Endothelial cell of umbilical vein (primary cell): ENCODE measurements around the gene CLIC2.

Experiments
- EZH2 ChIP-seq: IDR thresholded peaks from 2 replicates; pipeline ENCODE4 v1.6.1; 2012; ENCODE audit warnings: borderline replicate concordance, low read depth, mild to moderate bottlenecking, moderate library complexity, low read length, inconsistent platforms; ENCODE audit not compliant: severe bottlenecking
- FOS ChIP-seq: IDR thresholded peaks from 2 replicates; pipeline ENCODE4 v1.6.1; 2011; ENCODE audit warnings: mild to moderate bottlenecking, low read length, moderate library complexity, borderline replicate concordance; ENCODE audit not compliant: insufficient read depth
- JUN ChIP-seq: IDR thresholded peaks from 2 replicates; pipeline ENCODE4 v1.6.1; 2011; ENCODE audit warnings: borderline replicate concordance, low read depth; ENCODE audit not compliant: insufficient read length, insufficient read depth
- MYC ChIP-seq: IDR thresholded peaks from one replicate; pipeline ENCODE4 v1.6.1; 2011; ENCODE audit warnings: mild to moderate bottlenecking, low read depth, low read length
- POLR2A ChIP-seq: IDR thresholded peaks from 2 replicates; pipeline ENCODE4 v1.6.1; 2012; ENCODE audit warnings: low read depth, mild to moderate bottlenecking, control low read depth, low read length
- POLR2AphosphoS5 ChIP-seq: IDR thresholded peaks from 2 replicates; pipeline ENCODE4 v1.6.1; 2012; ENCODE audit warnings: low read depth, mild to moderate bottlenecking, control low read depth, low read length, moderate library complexity; ENCODE audit not compliant: insufficient read depth
- TF ChIP-seq, protein P1 (sequence below), 2 donors: IDR thresholded peaks; 1 replicate in 1 of 2; 2 replicates in 1 of 2; pipeline ENCODE4 v1.5.1; 2011; ENCODE audit warnings: low read length in 2 of 2, mild to moderate bottlenecking in 2 of 2, moderate library complexity in 2 of 2, control low read depth in 1 of 2, inconsistent platforms in 1 of 2, low read depth in 1 of 2; ENCODE audit not compliant: insufficient read depth in 1 of 2; ENCODE audit errors: extremely low read depth in 1 of 2
- TF ChIP-seq, protein P2 (sequence below): IDR thresholded peaks from 2 replicates; pipeline ENCODE4 v1.6.1; 2011; ENCODE audit not compliant: insufficient read depth, insufficient read length

DNA sequence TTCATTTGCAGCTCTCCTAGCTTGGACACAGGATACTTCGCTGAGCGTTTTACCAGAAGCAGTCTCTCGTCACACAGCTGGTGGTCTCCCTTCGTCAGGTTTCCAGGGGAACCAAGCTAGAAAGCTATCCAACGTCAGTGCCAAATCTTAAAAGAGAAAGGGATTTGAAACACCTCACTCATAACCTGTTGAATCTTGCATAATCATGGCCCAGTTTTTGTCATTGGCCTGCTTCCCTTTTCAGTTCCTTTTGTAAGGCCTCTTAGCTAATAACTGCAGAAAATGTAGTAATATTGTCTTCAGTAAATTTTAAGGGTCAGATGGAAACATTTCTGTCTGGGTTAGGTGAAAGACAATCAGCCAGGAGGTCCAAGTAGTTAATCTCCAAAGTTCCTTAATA, 92.1 kb downstream of the CLIC2 start:
- TF ChIP-seq MYC (no peak), EZH2 (no peak), FOS (no peak), POLR2A (no peak), POLR2AphosphoS5 (no peak), JUN (no peak)
- TF ChIP-seq, protein P1, sequence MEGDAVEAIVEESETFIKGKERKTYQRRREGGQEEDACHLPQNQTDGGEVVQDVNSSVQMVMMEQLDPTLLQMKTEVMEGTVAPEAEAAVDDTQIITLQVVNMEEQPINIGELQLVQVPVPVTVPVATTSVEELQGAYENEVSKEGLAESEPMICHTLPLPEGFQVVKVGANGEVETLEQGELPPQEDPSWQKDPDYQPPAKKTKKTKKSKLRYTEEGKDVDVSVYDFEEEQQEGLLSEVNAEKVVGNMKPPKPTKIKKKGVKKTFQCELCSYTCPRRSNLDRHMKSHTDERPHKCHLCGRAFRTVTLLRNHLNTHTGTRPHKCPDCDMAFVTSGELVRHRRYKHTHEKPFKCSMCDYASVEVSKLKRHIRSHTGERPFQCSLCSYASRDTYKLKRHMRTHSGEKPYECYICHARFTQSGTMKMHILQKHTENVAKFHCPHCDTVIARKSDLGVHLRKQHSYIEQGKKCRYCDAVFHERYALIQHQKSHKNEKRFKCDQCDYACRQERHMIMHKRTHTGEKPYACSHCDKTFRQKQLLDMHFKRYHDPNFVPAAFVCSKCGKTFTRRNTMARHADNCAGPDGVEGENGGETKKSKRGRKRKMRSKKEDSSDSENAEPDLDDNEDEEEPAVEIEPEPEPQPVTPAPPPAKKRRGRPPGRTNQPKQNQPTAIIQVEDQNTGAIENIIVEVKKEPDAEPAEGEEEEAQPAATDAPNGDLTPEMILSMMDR (IDR thresholded peaks at IDR 0.05; ENCODE audit: extremely low read depth in 1 of 2, insufficient read depth in 1 of 2, low read depth in 1 of 2, low read length in 2 of 2) = no peak
- TF ChIP-seq, protein P2, sequence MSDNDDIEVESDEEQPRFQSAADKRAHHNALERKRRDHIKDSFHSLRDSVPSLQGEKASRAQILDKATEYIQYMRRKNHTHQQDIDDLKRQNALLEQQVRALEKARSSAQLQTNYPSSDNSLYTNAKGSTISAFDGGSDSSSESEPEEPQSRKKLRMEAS = no peak
